ENCODE measurements around the gene CXCR3. TPM values are rescaled to one million over a fixed set of nuclear protein-coding genes. Genes with fewer than 3 reads are reported as not detected.
A peak's percentile ranks its signal among the peaks of the same experiment; 100 is the strongest.

Gene CXCR3
- total and polyA plus RNA-seq, 9 donors = 0.08 to 0.34 (median 0.18) TPM; not detected in 3

DNA sequence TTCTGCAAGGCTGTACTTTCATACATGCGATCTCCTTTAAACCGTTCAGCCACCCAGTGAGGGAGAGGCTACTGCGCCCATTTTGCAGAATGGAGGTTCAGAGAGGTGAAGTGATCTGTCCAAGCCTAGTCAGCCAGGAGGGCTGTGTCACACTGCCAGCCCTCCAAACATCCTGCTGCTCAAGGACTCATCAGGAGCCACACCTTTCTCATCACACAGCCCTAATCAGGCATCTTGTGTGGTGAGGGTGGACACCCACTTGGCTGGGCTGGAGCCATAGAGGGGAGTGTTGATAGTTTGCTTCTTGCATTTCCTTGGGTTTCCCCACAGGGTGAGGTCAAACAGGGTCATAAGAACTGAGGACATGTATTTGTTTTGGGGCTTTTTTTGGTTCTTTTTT lies 5.4 kb upstream of the CXCR3 start:
- TF ChIP-seq EP300 (IDR thresholded peaks at IDR 0.05) = no peak
- TF ChIP-seq POLR2A (IDR thresholded peaks at IDR 0.05) = no peak
- no peak for TF ChIP-seq CTCF (IDR thresholded peaks at IDR 0.05)
- Histone ChIP-seq H3K27ac (peak overlapping the region in 1 of 2 donors; percentile 73), H3K27me3 (no peaks in the 10 kb centered on the region), H3K9me3 (no peaks in the 10 kb centered on the region), H3K4me3 (no peak overlapping the region), H3K36me3 (no peaks in the 10 kb centered on the region), H3K4me1 (ENCODE audit: insufficient read depth) (no peaks in the 10 kb centered on the region)
- DNase-seq = no peak
- intact Hi-C loops (cut with DNase I) = no loop called here
- 94 to 95% (median 94%) methylated on average over 3 of the region's 3 CpGs for WGBS, 3 donors

- no peaks in the 10 kb centered on the region for H3K27me3 ChIP-seq
- no peaks in the 10 kb centered on the region for H3K9me3 ChIP-seq
- H3K36me3 ChIP-seq = no peaks in the 10 kb centered on the region
- 30 to 37% (median 36%) methylated on average over 13 of the region's 13 CpGs for WGBS, 3 donors
- TF ChIP-seq CTCF (IDR thresholded peaks at IDR 0.05) (no peak), POLR2A (IDR thresholded peaks at IDR 0.05) (no peak), EP300 (IDR thresholded peaks at IDR 0.05) (no peak)
- intact Hi-C loops (cut with DNase I) = no loop called here
- H3K4me3 ChIP-seq = no peak overlapping the region
- peak; percentile 73 to 85 (median 80) for DNase-seq
- no peaks in the 10 kb centered on the region for H3K4me1 ChIP-seq (ENCODE audit: insufficient read depth)
- H3K27ac ChIP-seq = peak overlapping the region; percentile 51 to 73
These were observed 4.5 kb upstream of the CXCR3 start for GRCh38 chrX:71622576-71623450.

GRCh38 chrX:71622032-71622575 lies 3.8 kb upstream of the CXCR3 start:
- H3K36me3 ChIP-seq = no peaks in the 10 kb centered on the region
- DNase-seq = no peak
- peak overlapping the region; percentile 30 to 41 for H3K27ac ChIP-seq
- TF ChIP-seq CTCF (IDR thresholded peaks at IDR 0.05) (no peak), POLR2A (IDR thresholded peaks at IDR 0.05) (no peak), EP300 (IDR thresholded peaks at IDR 0.05) (no peak)
- H3K27me3 ChIP-seq = no peaks in the 10 kb centered on the region
- no peaks in the 10 kb centered on the region for H3K9me3 ChIP-seq
- 77 to 82% (median 81%) methylated on average over 9 of the region's 9 CpGs for WGBS, 3 donors
- intact Hi-C loops (cut with DNase I) = no loop called here
- no peaks in the 10 kb centered on the region for H3K4me1 ChIP-seq (ENCODE audit: insufficient read depth)
- H3K4me3 ChIP-seq = no peak overlapping the region

DNA sequence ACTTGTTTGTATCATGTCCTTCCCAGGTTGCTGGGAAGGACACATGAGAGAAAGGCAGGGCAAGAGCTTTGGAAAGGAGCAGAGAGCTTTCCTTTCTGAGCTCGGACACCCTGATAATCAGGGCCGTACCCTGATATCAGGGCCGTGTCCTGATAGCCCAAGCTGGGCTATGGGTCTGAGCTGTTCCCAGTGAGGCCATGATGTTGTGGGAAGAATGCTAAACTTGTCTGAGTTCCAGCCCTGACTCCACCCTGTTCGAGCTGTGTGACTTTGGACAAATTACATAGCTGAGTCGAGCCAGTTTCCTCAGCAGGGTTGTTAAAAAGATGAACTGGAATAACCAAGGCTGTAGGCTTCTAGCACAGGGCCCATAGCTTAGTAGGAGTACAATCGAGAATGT lies 3.3 kb upstream of the CXCR3 start:
- 34 to 41% (median 39%) methylated on average over 6 of the region's 6 CpGs for WGBS, 3 donors
- Histone ChIP-seq H3K4me1 (ENCODE audit: insufficient read depth) (no peaks in the 10 kb centered on the region), H3K4me3 (no peak overlapping the region), H3K27me3 (no peaks in the 10 kb centered on the region), H3K36me3 (no peaks in the 10 kb centered on the region), H3K27ac (no peak overlapping the region), H3K9me3 (no peaks in the 10 kb centered on the region)
- DNase-seq = no peak
- intact Hi-C loops (cut with DNase I) = no loop called here
- TF ChIP-seq CTCF (IDR thresholded peaks at IDR 0.05) (no peak), POLR2A (IDR thresholded peaks at IDR 0.05) (no peak), EP300 (IDR thresholded peaks at IDR 0.05) (no peak)

All from ovary (tissue), 9 donors.